Thyroid gland (tissue), 4 donors: Measurements from ENCODE around the gene ACAD11.

Experiments used
- CTCF ChIP-seq, 6 experiments: fragments of 200-600 bp in 3 of 6; fragments of 450-650 bp in 3 of 6; sonication (generic) in 3 of 6; IDR thresholded peaks; one replicate each; pipeline ENCODE4 v1.5.1; 2016 to 2019; ENCODE audit warnings: antibody characterized with exemption in 6 of 6, mild to moderate bottlenecking in 2 of 6, inconsistent platforms in 1 of 6, moderate library complexity in 1 of 6
- POLR2A ChIP-seq, 2 donors: fragments of 450-650 bp; IDR thresholded peaks; one replicate each; pipeline ENCODE4 v1.6.1; 2017; ENCODE audit warnings: antibody characterized with exemption in 2 of 2, mild to moderate bottlenecking in 2 of 2, moderate library complexity in 1 of 2

- TF ChIP-seq CTCF (IDR thresholded peaks at IDR 0.05) (no peak), POLR2A (IDR thresholded peaks at IDR 0.05) (no peak)
Measured at GRCh38 chr3:132597660-132598059, 61.9 kb downstream of the ACAD11 start.
